DND-41 (cell line): Measurements from ENCODE around the gene YWHAE.

Experiments used
- ATAC-seq: fragments of 200-7000 bp; cut with Tn5 transposase; 3 replicates; pipeline ENCODE4 v1.9.1; 2021; ENCODE audit warnings: low read depth; ENCODE audit not compliant: insufficient read depth
- DNase-seq: peaks from one replicate; pipeline ENCODE4 v3.0.0-alpha.2; 2020
- H2AFZ ChIP-seq: 2 replicates; pipeline ENCODE4 v1.6.0; 2012; ENCODE audit warnings: low read depth, low read length
- H3K27ac ChIP-seq: 2 replicates; pipeline ENCODE4 v1.5.1; 2012; ENCODE audit warnings: low read length, inconsistent platforms
- H3K27me3 ChIP-seq: fragments of 200-600 bp; sonication (generic); 2 replicates; pipeline ENCODE4 v1.6.0; 2012; ENCODE audit warnings: low read length, mild to moderate bottlenecking, inconsistent platforms; ENCODE audit not compliant: insufficient read depth, poor library complexity
- H3K36me3 ChIP-seq: 2 replicates; pipeline ENCODE4 v1.5.1; 2012; ENCODE audit warnings: low read length, inconsistent platforms; ENCODE audit not compliant: insufficient read depth
- H3K4me1 ChIP-seq: 2 replicates; pipeline ENCODE4 v1.5.1; 2012; ENCODE audit warnings: mild to moderate bottlenecking, low read length; ENCODE audit not compliant: insufficient read depth
- H3K4me2 ChIP-seq: 2 replicates; pipeline ENCODE4 v1.6.0; 2012; ENCODE audit warnings: mild to moderate bottlenecking, moderate library complexity, low read length, inconsistent platforms; ENCODE audit not compliant: insufficient read depth
- H3K4me3 ChIP-seq, 2 experiments: fragments of 200-600 bp in 1 of 2; shearing (Covaris generic) in 1 of 2; 2 replicates each; pipeline ENCODE4 v1.5.1; 2012 to 2016; ENCODE audit warnings: inconsistent platforms in 2 of 2, low read length in 2 of 2, mild to moderate bottlenecking in 2 of 2, low read depth in 1 of 2, moderate library complexity in 1 of 2
- H3K79me2 ChIP-seq: 2 replicates; pipeline ENCODE4 v1.6.0; 2012; ENCODE audit warnings: low read length, inconsistent platforms; ENCODE audit not compliant: insufficient read depth
- H3K9ac ChIP-seq: 2 replicates; pipeline ENCODE4 v1.6.0; 2012; ENCODE audit warnings: low read depth, mild to moderate bottlenecking, inconsistent platforms, low read length, moderate library complexity
- H3K9me3 ChIP-seq: 2 replicates; pipeline ENCODE4 v1.5.1; 2012; ENCODE audit warnings: low read length, moderate library complexity, mild to moderate bottlenecking, inconsistent platforms; ENCODE audit not compliant: insufficient read depth, severe bottlenecking
- H4K20me1 ChIP-seq: 2 replicates; pipeline ENCODE4 v1.6.0; 2012; ENCODE audit warnings: low read length; ENCODE audit not compliant: insufficient read depth
- CTCF ChIP-seq: IDR thresholded peaks from 2 replicates; pipeline ENCODE4 v1.5.1; 2012; ENCODE audit warnings: borderline replicate concordance, low read length, moderate library complexity, mild to moderate bottlenecking; ENCODE audit not compliant: poor library complexity, severe bottlenecking; ENCODE audit errors: extremely low read depth
- EZH2 ChIP-seq: IDR thresholded peaks from 3 replicates; pipeline ENCODE4 v1.6.1; 2012; ENCODE audit warnings: borderline replicate concordance, low read depth, mild to moderate bottlenecking, moderate library complexity, low read length, inconsistent platforms; ENCODE audit not compliant: severe bottlenecking

Gene YWHAE

GRCh38 chr17:1304962-1305563 is 95.0 kb downstream of the YWHAE start:
- no peak overlapping the region for H3K27ac ChIP-seq
- H3K4me2 ChIP-seq, result no peak overlapping the region
- no peak for TF ChIP-seq EZH2
- no peak for TF ChIP-seq CTCF
- DNase-seq, result no peak
- H3K4me3 ChIP-seq, result no peak overlapping the region
- H2AFZ ChIP-seq, result no peak overlapping the region
- no peaks in the 10 kb centered on the region for H3K27me3 ChIP-seq
- no peaks in the 10 kb centered on the region for H3K4me1 ChIP-seq
- H3K79me2 ChIP-seq, result no peaks in the 10 kb centered on the region
- H3K36me3 ChIP-seq, result no peaks in the 10 kb centered on the region
- no peak for ATAC-seq
- no peaks in the 10 kb centered on the region for H3K9me3 ChIP-seq
- H3K9ac ChIP-seq, result no peak overlapping the region
- no peaks in the 10 kb centered on the region for H4K20me1 ChIP-seq

GRCh38 chr17:1304522-1304921 is 95.5 kb downstream of the YWHAE start:
- no peak for TF ChIP-seq CTCF
- TF ChIP-seq EZH2, result no peak
- no peak overlapping the region for H3K4me2 ChIP-seq
- ATAC-seq, result no peak

GRCh38 chr17:1302761-1303160 is 97.3 kb downstream of the YWHAE start:
- Histone ChIP-seq H3K27ac (no peak overlapping the region), H4K20me1 (no peaks in the 10 kb centered on the region), H3K79me2 (no peaks in the 10 kb centered on the region), H3K4me2 (no peak overlapping the region), H3K9me3 (no peaks in the 10 kb centered on the region), H3K4me1 (no peaks in the 10 kb centered on the region), H3K4me3 (no peak overlapping the region), H3K36me3 (no peaks in the 10 kb centered on the region), H3K9ac (no peak overlapping the region), H2AFZ (no peak overlapping the region), H3K27me3 (no peaks in the 10 kb centered on the region)
- no peak for DNase-seq
- TF ChIP-seq EZH2, result no peak
- no peak for TF ChIP-seq CTCF
- ATAC-seq, result no peak

More at GRCh38 chr17:1304522-1304921, 95.5 kb downstream of the YWHAE start:
- Histone ChIP-seq H3K27me3 (no peaks in the 10 kb centered on the region), H3K4me1 (no peaks in the 10 kb centered on the region), H3K9ac (no peak overlapping the region), H3K4me3 (no peak overlapping the region), H4K20me1 (no peaks in the 10 kb centered on the region), H3K9me3 (no peaks in the 10 kb centered on the region), H3K36me3 (no peaks in the 10 kb centered on the region), H3K27ac (no peak overlapping the region), H2AFZ (no peak overlapping the region), H3K79me2 (no peaks in the 10 kb centered on the region)
- DNase-seq, result no peak
